NOMO-1 (cell line): ENCODE results near the gene MYO10.
"Not testable (repeated sequence)": the region's sequence is repeated elsewhere in the genome, so short reads cannot be mapped to it uniquely, and the experiment has no call there.

Experiments
- DNase-seq, 2 experiments: peaks; one replicate each; lab custom pipeline; 2025; ENCODE audit not compliant: unreplicated experiment in 2 of 2; lab: John Stamatoyannopoulos, UW

Gene MYO10

DNA sequence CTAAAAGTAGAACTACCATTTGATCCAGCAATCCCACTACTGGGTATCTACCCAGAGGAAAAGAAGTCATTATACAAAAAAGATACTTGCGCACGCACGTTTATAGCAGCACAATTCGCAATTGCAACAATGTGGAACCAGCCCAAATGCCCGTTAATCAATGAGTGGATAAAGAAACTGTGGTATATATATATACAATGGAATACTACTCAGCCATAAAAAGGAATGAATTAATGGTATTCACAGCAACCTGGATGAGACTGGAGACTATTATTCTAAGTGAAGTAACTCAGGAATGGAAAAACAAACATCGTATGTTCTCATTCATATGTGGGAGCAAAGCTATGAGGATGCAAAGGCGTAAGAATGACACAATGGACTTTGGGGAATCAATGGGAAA, 104.8 kb downstream of the MYO10 start:
- DNase-seq, result not testable (repeated sequence)

- DNase-seq, result no peak
Observed at GRCh38 chr5:16827755-16828154, 108.3 kb downstream of the MYO10 start.

DNA sequence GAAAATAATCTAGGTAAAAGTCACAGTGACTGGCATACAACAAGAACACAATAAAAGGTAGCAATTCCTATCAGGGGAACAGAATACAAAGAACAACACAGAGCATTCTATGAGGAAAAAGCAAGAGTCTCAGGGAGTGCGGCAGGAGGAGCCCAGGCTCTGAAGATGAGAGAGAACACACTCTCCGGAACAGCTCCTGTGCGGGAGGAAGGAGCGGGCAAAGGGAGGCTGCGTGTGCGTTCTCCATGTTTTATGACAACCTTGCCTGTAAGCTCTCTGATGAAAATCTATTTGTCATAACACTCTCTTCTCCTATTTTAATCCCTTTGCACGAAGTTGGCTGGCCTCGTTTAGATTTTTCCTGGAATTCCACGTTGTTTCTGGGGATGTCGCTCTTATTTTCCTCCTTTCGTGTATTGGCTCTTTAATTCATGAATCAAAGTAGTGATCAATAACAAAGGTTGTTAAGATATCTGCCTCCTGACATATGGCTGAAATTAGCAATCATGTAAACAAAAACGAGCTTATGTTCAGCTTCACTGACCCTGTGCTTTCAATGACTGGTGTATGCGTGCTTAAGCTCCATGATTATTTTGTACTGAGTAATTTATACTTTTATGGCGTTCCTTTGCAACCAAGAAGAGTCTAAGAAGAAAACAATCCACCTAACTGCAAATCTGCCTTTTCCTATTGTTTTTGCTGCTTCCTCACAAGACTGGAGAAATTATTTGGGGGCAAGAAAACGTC, 109.5 kb downstream of the MYO10 start:
- no peak for DNase-seq

- no peak for DNase-seq
Observed at GRCh38 chr5:16819522-16820167, 116.4 kb downstream of the MYO10 start.

DNA sequence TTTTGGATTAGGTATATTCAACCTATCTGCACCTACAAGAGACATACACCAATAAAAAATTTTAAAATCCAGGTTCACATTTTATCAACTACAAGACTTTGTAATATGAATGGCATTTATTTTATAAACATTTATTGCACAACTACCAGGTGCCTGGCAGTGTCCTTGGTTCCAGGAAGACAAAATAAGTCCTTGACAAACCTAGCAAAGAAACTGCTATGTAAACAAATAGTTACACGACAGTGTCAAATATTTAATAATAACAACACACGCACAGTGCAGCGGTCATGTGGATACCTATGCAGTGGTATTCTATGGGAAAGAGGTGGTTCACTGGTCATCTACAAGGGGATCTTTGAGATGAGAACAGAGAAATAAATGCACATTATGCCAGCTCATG, 120.7 kb downstream of the MYO10 start:
- no peak for DNase-seq

DNA sequence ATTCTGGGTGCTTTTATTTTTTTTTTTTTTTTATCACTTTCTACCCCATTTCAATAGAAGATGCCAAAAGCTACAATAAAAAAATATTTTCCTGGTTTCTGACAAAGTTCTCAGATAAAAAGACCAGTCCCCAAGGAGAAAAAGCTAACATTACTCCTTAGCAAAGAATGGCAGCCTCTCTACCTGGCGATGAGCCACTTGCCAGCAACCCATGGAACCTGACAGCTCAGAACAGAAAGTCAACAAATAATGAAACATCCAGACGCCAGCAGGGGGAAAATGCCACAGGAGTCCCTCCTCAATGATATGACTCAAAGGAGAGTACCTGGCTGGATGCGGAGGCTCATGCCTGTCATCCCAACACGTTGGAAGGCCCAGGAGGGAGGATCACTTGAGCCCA, 123.2 kb downstream of the MYO10 start:
- DNase-seq, result no peak

DNA sequence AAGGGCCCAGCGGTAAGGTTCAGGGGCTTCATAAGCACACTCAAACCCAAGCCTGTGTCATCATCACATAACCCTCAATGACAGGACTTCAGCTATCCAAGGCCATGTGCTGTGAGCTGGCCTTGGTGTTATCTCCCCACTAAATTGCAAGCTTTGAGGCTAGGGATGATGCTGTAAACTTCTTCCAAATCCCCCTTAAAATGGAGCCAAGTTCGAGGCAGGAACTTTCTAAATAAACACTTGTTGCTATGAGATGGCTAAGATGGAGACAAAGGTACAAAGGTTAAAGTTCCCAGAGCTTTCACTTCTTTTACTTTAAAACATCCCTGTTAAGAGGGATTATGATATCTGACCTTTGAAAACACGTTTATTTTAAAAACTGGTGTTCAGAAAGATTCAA, 123.6 kb downstream of the MYO10 start:
- DNase-seq, result no peak

DNA sequence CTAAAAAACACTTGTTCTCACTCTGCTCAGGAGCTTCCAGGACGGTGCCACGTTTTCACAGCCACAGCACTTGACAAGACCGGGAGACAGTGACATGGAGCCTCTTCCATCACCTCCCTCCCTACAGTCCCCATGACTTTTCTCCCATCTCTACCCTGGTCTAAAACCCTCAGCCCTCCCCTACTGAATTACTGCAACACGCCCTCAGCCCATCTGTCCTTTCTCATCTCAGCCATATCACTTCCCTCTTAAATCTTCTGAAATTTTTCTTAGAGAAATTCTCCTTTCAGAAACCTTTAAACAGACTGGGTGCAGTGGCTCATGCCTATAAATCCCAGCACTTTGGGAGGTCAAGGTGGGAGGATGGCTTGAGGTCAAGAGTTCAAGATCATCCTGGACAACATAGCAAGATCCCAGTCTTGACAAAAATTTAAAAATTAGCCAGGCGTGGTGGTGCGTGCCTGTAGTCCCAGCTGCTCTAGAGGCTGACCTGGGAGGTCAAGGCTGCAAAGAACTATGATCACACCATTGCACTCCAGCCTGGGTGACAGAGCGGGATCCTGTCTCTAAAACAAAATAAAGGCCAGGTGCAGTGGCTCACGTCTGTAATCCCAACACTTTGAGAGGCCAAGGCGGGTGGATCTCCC, 125.8 kb downstream of the MYO10 start:
- no peak for DNase-seq

- DNase-seq, result no peak
Observed at GRCh38 chr5:16809395-16810207, 126.5 kb downstream of the MYO10 start.

- DNase-seq, result no peak
Observed at GRCh38 chr5:16809010-16809394, 127.1 kb downstream of the MYO10 start.

- DNase-seq, result no peak
Observed at GRCh38 chr5:16808021-16808420, 128.1 kb downstream of the MYO10 start.

DNA sequence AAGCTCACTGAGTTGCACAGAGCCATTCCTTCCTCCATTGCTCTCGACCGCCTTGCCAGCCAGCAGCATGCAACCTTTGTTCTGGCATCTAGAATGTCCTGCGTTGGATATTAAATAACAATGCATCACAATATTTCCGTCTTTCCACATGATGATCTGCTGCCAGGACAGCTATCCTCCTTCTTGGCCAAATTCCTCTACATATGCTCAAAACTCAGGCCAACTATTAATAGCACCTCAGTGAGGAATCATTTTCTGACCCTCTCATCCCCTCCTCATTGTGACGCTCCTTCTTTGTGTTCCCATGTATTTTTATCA, 128.6 kb downstream of the MYO10 start:
- DNase-seq, result no peak

DNA sequence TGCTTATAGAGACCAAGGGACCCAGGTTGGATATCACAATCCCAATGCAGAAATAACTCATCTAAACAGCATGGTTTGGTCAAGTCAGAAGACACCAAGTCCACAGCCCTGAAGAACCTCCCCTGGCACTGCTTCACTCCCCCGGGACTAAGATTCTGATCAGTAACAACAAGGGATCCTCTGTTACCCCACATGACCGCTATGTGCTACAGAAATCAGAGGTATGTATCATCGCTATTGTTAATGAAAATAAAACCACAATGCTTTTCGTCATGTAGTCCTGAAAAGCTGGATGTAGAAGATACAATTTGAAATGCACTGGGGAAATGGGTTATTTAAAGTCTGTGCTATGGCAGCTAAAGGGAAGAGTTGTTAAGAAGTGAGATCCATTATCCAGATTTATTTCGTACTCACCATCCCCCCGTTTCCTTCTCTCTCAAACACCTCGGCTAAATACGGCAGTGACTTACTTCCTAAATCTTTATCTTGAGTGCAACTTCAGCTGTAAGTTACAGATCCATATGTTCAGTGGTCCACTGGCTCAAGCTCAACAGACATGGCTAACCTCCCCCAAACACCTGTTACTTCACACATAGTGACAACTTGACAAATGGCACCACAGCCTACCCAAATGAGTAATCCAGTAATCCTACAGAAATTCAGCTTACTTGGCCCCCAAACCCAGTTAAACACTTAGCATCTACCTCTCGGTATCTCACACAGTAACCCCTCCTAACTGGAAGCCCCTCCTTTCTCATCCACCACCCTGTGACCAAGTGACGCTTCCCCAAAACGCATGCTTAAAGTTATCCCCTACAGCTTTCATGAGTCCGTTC, 129.2 kb downstream of the MYO10 start:
- DNase-seq, result no peak

GRCh38 chr5:16805486-16805885, 130.6 kb downstream of the MYO10 start:
- DNase-seq, result no peak

DNA sequence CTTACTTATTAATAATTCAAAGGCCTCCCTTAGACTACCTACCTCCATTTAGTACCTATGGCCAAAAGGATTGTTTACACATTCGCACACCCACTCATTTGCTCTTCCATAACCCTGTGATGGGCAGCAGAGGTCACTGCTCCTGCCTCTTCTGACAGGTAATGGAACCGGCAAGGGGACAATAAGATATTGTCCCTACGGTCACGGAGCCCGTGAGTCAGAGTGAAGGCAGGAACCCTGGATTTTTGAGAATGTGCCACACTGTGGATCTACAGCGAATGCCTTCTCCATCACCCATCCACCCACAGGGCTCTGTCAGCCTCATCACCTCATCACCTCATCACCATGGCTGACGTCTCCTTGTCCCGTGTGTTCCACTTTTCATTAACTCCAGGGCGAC, 132.3 kb downstream of the MYO10 start:
- no peak for DNase-seq

DNA sequence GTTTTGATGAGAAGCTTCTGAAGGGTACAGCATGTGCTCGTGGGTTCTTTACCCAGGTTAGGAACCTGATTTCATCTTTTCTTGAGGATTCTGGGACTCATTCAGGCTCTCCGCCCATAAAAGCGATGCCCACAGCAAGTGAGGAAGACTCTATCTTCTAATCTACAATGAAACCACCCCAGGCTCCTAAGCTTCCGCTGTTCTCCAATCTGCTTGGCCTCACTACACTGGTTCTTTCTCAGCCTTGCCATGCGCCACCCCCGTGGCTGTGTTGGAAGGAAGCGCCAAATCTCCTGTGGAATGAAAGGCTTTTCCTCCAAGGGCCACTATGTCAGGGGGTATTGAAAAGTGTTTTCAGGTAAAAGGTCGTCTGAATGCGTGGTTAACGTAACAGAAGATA, 135.6 kb downstream of the MYO10 start:
- DNase-seq, result no peak

DNA sequence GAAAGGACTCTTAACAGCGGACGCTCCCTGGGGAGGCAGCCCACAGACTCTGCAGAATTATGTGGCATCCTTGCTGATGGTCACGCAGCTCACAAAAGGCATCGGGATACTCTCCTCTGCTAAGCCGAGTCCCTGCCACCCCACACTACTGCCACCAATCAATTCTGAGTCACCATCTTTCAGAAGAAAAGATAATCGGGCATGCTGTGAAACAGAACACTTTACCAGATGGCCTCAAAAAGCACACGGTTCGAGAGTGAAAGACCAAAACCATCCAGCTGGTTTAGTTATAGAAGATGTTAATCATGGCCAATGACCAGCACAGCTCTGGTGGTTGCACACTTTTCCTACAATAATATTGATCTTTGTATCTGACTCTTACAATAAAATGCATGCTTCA, 136.3 kb downstream of the MYO10 start:
- DNase-seq, result no peak

DNA sequence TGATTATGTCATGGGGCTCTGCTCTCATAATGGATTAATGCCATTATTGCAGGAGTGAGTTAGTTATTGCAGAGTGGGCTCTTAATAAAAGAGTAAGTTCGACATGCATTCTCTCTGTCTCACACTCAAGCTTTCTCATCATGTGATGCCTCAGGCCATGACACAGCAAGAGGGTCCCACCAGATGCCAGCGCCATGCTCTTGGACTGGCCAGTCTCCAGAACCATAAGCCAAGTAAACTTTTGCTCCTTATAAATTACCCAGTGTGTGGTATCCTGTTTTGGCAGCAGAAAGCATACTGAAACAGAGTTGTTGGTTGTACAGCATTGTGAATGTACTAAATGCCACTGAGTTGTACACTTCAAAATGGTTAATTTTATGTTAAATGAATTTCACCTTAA, 138.1 kb downstream of the MYO10 start:
- DNase-seq, result no peak

DNA sequence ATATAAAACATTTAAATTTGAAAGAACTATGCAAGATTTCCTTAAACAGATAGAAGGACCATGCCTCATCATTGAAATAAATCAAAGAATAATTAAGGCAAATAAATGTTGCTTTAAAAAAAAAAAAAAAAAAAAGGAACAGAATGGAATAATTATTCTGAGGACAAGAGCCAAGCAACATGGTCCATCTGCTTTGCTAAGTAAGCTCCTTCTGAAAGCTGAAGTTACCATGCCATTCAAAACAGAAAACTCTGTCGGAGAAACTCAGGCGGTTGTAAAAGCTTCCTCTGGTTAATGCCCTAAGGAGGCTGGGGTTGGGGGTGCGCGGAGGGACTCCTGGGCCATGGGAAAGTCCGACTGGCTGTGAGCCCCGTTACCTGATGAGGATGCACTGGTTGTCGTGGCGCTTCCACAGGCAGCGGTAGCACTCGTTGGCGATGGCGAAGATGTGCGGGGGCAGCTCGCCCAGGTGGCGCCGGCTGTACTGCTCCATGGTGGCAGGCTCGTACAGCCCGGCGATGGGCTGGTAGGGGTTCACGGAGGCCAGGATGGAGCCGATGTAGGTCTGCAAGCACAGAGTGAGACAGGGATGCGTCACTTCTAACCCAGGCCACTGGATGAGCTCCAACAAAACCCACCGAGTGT, 141.7 kb downstream of the MYO10 start:
- no peak for DNase-seq

DNA sequence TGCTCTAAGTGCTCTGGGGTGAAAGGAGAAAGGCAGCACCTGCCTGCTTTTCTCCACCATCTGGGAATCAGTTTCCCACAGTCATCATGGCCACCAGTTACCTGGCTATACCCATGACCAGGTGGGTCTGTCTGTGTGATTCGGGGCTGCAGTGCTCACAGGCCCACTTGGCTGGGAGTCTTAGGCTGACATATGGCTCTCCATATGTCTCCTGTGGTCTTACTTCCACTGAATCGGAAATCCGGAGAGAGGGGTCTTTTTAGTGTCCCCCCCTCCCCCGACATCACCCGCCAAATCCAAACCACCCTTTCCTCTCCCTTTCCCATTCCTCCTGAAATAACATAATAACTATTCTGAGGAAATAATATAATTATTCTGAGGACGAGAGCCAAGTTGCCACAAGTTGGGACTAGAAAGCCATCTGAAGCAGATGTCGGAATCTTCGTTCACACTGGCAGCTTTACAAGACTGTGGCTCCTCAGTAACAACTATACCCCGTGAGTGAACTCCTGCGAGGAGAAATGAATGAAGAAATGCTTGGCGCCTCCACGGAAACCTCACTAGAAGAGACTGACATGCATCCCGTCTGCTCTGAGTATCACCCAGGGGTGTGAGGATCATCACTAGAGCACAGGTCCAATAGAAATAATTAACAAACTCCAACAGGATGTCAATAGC, 143.4 kb downstream of the MYO10 start:
- no peak for DNase-seq
